Liver (tissue), 9 donors: ENCODE results near the gene CABCOCO1. TPM values are rescaled to one million over a fixed set of nuclear protein-coding genes. Genes with fewer than 3 reads are reported as not detected.

ENCODE experiments used
- DNase-seq: peaks from one replicate; pipeline ENCODE4 v3.0.0-alpha.2; 2017; ENCODE audit warnings: low spot score
- H3K27ac ChIP-seq, 2 donors: one replicate each; pipeline ENCODE4 v1.7.0; 2013; ENCODE audit warnings: inconsistent platforms in 2 of 2, low read length in 2 of 2, control low read depth in 1 of 2, low read depth in 1 of 2, mild to moderate bottlenecking in 1 of 2
- H3K27me3 ChIP-seq, 4 donors: one replicate each; pipeline versions ENCODE4 v1.6.1 to v1.7.0; 2013; ENCODE audit warnings: low read length in 3 of 4, inconsistent platforms in 1 of 4, mild to moderate bottlenecking in 1 of 4, moderate library complexity in 1 of 4; ENCODE audit not compliant: control insufficient read depth in 4 of 4, insufficient read depth in 4 of 4
- H3K36me3 ChIP-seq, 4 donors: one replicate each; pipeline versions ENCODE4 v1.6.1 to v1.7.0; 2013; ENCODE audit warnings: low read length in 3 of 4, mild to moderate bottlenecking in 3 of 4, low read depth in 1 of 4, moderate library complexity in 1 of 4; ENCODE audit not compliant: control insufficient read depth in 4 of 4, insufficient read depth in 3 of 4
- H3K4me1 ChIP-seq, 4 donors: one replicate each; pipeline versions ENCODE4 v1.6.1 to v1.7.0; 2013; ENCODE audit warnings: low read length in 3 of 4, mild to moderate bottlenecking in 3 of 4, moderate library complexity in 1 of 4; ENCODE audit not compliant: control insufficient read depth in 4 of 4, insufficient read depth in 4 of 4
- H3K4me3 ChIP-seq, 3 donors: one replicate each; pipeline versions ENCODE4 v1.6.1 to v1.7.0; 2013; ENCODE audit warnings: low read length in 3 of 3, control low read depth in 1 of 3, low read depth in 1 of 3, mild to moderate bottlenecking in 1 of 3
- H3K9ac ChIP-seq, 2 donors: one replicate each; pipeline ENCODE4 v1.7.0; 2013; ENCODE audit warnings: low read length in 2 of 2, mild to moderate bottlenecking in 2 of 2, moderate library complexity in 2 of 2, control low read depth in 1 of 2, low read depth in 1 of 2
- H3K9me3 ChIP-seq, 4 donors: one replicate each; pipeline versions ENCODE4 v1.6.1 to v1.7.0; 2013; ENCODE audit warnings: low read length in 3 of 4; ENCODE audit not compliant: control insufficient read depth in 4 of 4
- CTCF ChIP-seq: fragments of 150-350 bp; IDR thresholded peaks from 2 replicates; pipeline ENCODE4 v1.5.1; 2017; ENCODE audit warnings: improper control_type of control experiment, low read depth, low read length; ENCODE audit not compliant: missing input control
- EGR1 ChIP-seq, 2 donors: IDR thresholded peaks; 2 replicates each; pipeline ENCODE4 v1.6.1; 2016 to 2018; ENCODE audit warnings: antibody characterized with exemption in 2 of 2, low read depth in 2 of 2
- FOXA1 ChIP-seq: IDR thresholded peaks from 2 replicates; pipeline ENCODE4 v1.6.1; 2016; ENCODE audit warnings: antibody characterized with exemption
- FOXA2 ChIP-seq: IDR thresholded peaks from 2 replicates; pipeline ENCODE4 v1.6.1; 2016; ENCODE audit warnings: antibody characterized with exemption
- GABPA ChIP-seq, 2 donors: IDR thresholded peaks in 1 of 2; conservative IDR thresholded peaks in 1 of 2; 2 replicates each; pipeline ENCODE4 v1.6.1; 2016; ENCODE audit warnings: antibody characterized with exemption in 2 of 2, mild to moderate bottlenecking in 1 of 2, moderate library complexity in 1 of 2
- HNF4A ChIP-seq, 2 donors: conservative IDR thresholded peaks; 2 replicates each; pipeline ENCODE4 v1.6.1; 2016; ENCODE audit warnings: antibody characterized with exemption in 2 of 2, mild to moderate bottlenecking in 2 of 2
- HNF4G ChIP-seq: IDR thresholded peaks from 2 replicates; pipeline ENCODE4 v1.6.1; 2016; ENCODE audit warnings: antibody characterized with exemption
- JUND ChIP-seq, 2 donors: IDR thresholded peaks; 2 replicates each; pipeline ENCODE4 v1.6.1; 2016; ENCODE audit warnings: antibody characterized with exemption in 2 of 2
- NR2F2 ChIP-seq: IDR thresholded peaks from 2 replicates; pipeline ENCODE4 v1.6.1; 2016; ENCODE audit warnings: antibody characterized with exemption
- RAD21 ChIP-seq, 2 donors: IDR thresholded peaks; 2 replicates each; pipeline ENCODE4 v1.6.1; 2016; ENCODE audit warnings: antibody characterized with exemption in 2 of 2, mild to moderate bottlenecking in 2 of 2
- RXRA ChIP-seq, 2 donors: IDR thresholded peaks; 2 replicates each; pipeline ENCODE4 v1.6.1; 2017 to 2018; ENCODE audit warnings: antibody characterized with exemption in 2 of 2, mild to moderate bottlenecking in 1 of 2
- SP1 ChIP-seq: IDR thresholded peaks from 2 replicates; pipeline ENCODE4 v1.6.1; 2018; ENCODE audit warnings: antibody characterized with exemption, mild to moderate bottlenecking
- TAF1 ChIP-seq: conservative IDR thresholded peaks from 2 replicates; pipeline ENCODE4 v1.6.1; 2016; ENCODE audit warnings: antibody characterized with exemption, mild to moderate bottlenecking
- YY1 ChIP-seq: IDR thresholded peaks from 2 replicates; pipeline ENCODE4 v1.6.1; 2016; ENCODE audit warnings: antibody characterized with exemption, mild to moderate bottlenecking
- WGBS: extraction: QIAGEN DNeasy Blood & Tissue Kit; methylation state at CpG from one replicate; pipeline ENCODE4 v1.1.7; 2013; 5-methylcytosine and 5-hydroxymethylcytosine counted together
- polyA plus RNA-seq, 2 donors: library from polyadenylated mRNA; stranded (reverse) in 1 of 2; unstranded in 1 of 2; fragments of 200-250 nt in 1 of 2; fragments of >200 nt in 1 of 2; fragmentation: Nextera tagmentation in 1 of 2; extraction: Ambion mirVana in 1 of 2; gene quantifications; one replicate each; pipeline versions ENCODE4 v1.2.1 to v1.2.3, GENCODE V29; 2013 to 2015
- total RNA-seq, 2 donors: library from RNA; depleted of rRNA; stranded (reverse); fragments of >200 nt; gene quantifications; one replicate each; pipeline ENCODE4 v1.2.3, GENCODE V29; 2014
- TF ChIP-seq, protein P1 (sequence below): IDR thresholded peaks from 2 replicates; pipeline ENCODE4 v1.6.1; 2016; ENCODE audit warnings: antibody characterized with exemption, mild to moderate bottlenecking
- TF ChIP-seq, protein P2 (sequence below): IDR thresholded peaks from 2 replicates; pipeline ENCODE4 v1.6.1; 2016; ENCODE audit warnings: antibody characterized with exemption
- donor health status: healthy.
- donor health status: healthy.
- donor health status: healthy.
- donor health status: healthy.
- donor health status: healthy.

Gene CABCOCO1
- total and polyA plus RNA-seq, 4 donors, result 0.09 to 0.20 TPM; not detected in 2

DNA sequence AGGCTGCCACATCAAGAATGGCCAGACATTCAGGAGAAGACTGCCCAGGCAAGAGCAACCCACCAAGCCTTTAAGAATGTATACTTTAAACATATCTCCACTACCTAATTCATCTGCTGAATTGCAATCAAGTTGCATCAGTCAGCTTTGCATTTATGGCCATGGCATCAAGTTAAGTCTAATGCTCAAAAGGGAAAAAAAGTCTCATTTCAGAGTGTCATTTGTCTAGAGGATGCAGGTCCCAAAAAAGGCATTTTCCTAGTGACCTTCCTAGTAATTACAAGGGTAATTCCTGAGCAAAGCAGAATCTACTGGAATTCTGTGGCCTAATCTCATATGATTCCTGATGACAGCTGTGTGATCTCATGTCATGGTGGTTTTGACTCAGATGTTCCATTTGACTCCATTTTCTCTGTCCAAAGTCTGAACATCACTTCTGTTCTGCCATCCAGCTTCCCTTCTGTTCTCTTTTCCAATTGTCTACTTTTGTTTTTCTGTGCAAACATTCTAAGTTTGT lies 7.3 kb upstream of the CABCOCO1 start (continued):
- TF ChIP-seq, protein P1, sequence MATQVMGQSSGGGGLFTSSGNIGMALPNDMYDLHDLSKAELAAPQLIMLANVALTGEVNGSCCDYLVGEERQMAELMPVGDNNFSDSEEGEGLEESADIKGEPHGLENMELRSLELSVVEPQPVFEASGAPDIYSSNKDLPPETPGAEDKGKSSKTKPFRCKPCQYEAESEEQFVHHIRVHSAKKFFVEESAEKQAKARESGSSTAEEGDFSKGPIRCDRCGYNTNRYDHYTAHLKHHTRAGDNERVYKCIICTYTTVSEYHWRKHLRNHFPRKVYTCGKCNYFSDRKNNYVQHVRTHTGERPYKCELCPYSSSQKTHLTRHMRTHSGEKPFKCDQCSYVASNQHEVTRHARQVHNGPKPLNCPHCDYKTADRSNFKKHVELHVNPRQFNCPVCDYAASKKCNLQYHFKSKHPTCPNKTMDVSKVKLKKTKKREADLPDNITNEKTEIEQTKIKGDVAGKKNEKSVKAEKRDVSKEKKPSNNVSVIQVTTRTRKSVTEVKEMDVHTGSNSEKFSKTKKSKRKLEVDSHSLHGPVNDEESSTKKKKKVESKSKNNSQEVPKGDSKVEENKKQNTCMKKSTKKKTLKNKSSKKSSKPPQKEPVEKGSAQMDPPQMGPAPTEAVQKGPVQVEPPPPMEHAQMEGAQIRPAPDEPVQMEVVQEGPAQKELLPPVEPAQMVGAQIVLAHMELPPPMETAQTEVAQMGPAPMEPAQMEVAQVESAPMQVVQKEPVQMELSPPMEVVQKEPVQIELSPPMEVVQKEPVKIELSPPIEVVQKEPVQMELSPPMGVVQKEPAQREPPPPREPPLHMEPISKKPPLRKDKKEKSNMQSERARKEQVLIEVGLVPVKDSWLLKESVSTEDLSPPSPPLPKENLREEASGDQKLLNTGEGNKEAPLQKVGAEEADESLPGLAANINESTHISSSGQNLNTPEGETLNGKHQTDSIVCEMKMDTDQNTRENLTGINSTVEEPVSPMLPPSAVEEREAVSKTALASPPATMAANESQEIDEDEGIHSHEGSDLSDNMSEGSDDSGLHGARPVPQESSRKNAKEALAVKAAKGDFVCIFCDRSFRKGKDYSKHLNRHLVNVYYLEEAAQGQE, result no peak
- TF ChIP-seq EGR1 (IDR thresholded peaks at IDR 0.05; ENCODE audit: low read depth in 2 of 2) (no peak), RXRA (IDR thresholded peaks at IDR 0.05) (no peak), RAD21 (IDR thresholded peaks at IDR 0.05) (no peak)

- Histone ChIP-seq H3K9me3 (no peaks in the 10 kb centered on the region), H3K27ac (no peak overlapping the region), H3K27me3 (peaks cover 0 to 11% (median 2%) of the 10 kb centered on the region in 4 donors), H3K4me1 (peaks cover 0 to 3% (median 0%) of the 10 kb centered on the region in 4 donors), H3K36me3 (no peaks in the 10 kb centered on the region), H3K4me3 (no peak overlapping the region), H3K9ac (no peak overlapping the region)
- 71% methylated on average over 3 of the region's 3 CpGs for WGBS
- no peak for DNase-seq
- no peak for TF ChIP-seq GABPA (IDR thresholded peaks at IDR 0.05 in 1 of 2, conservative IDR thresholded peaks at IDR 0.05 in 1 of 2)
- TF ChIP-seq NR2F2, result no peak
- TF ChIP-seq, protein P2, sequence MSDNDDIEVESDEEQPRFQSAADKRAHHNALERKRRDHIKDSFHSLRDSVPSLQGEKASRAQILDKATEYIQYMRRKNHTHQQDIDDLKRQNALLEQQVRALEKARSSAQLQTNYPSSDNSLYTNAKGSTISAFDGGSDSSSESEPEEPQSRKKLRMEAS, result no peak
- no peak for TF ChIP-seq TAF1
- no peak for TF ChIP-seq SP1
- TF ChIP-seq HNF4G, result no peak
These were observed 737 bp downstream of the CABCOCO1 start for GRCh38 chr10:61663466-61663865.

DNA sequence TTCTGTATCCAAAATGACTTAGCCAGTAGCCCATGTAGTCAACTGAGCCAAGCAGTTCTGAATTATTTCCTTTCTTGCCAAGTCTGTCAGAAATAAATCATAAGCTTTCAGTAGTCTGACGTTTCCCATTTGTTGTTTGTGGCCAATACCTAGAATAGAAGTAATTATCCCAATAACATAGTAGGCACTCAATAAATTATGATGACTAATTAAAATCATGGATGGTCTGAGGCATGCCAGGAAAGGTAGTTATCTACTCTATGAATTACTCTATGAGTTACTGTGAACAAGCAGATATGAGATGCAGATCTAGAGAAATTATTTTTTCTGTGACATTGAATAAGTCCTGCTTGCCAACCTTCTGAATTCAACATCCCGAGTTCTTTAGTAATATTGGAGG lies 2.3 kb downstream of the CABCOCO1 start:
- Histone ChIP-seq H3K27ac (no peak overlapping the region), H3K9ac (no peak overlapping the region), H3K27me3 (peaks cover 0 to 11% (median 2%) of the 10 kb centered on the region in 4 donors), H3K36me3 (no peaks in the 10 kb centered on the region), H3K9me3 (no peaks in the 10 kb centered on the region), H3K4me1 (peaks cover 0 to 3% (median 0%) of the 10 kb centered on the region in 4 donors), H3K4me3 (no peak overlapping the region)
- TF ChIP-seq JUND (IDR thresholded peaks at IDR 0.05) (no peak), HNF4G (no peak), FOXA2 (no peak), CTCF (no peak), RAD21 (IDR thresholded peaks at IDR 0.05) (no peak), NR2F2 (no peak), TAF1 (no peak), SP1 (no peak), YY1 (no peak), HNF4A (conservative IDR thresholded peaks at IDR 0.05) (no peak), FOXA1 (no peak), GABPA (IDR thresholded peaks at IDR 0.05 in 1 of 2, conservative IDR thresholded peaks at IDR 0.05 in 1 of 2) (no peak), RXRA (IDR thresholded peaks at IDR 0.05) (no peak)
- TF ChIP-seq, protein P1, result no peak
- TF ChIP-seq, protein P2, result no peak
- no peak for DNase-seq
- 61% methylated on average over 2 of the region's 2 CpGs for WGBS
